ENCODE measurements around the gene CCNL1.

CCNL1 gene

GRCh38 chr3:157101486-157101885 lies 58.5 kb downstream of the CCNL1 start:
- no peak for DNase-seq

- no peak for DNase-seq
Measured at GRCh38 chr3:157100608-157101396, 59.1 kb downstream of the CCNL1 start.

- DNase-seq, result no peak
Measured at GRCh38 chr3:157100096-157100477, 59.9 kb downstream of the CCNL1 start.

- no peak for DNase-seq
Measured at GRCh38 chr3:157099326-157100095, 60.4 kb downstream of the CCNL1 start.

GRCh38 chr3:157098823-157099185 lies 61.1 kb downstream of the CCNL1 start:
- DNase-seq, result no peak

- DNase-seq, result no peak
Measured at GRCh38 chr3:157098121-157098822, 61.7 kb downstream of the CCNL1 start.

Measured in NCI-H1694 treated with DMSO at 0.1 percent for 48 hours (cell line).